Calu3 (cell line): ENCODE data around the gene SLC6A19. TPM values are rescaled to one million over a fixed set of nuclear protein-coding genes. Genes with fewer than 3 reads are reported as not detected.

Experiments used
- BruUV-seq: library from RNA; stranded (reverse); fragments of 400-500 nt; replicated peaks from 2 replicates; lab custom pipeline; 2021; lab: Mats Ljungman, UMichigan
- CTCF ChIA-PET: fragments of 300-600 bp; sonication (Branson Sonifier 250); formaldehyde crosslinking; loops from one replicate; lab custom pipeline; 2022; ENCODE audit warnings: antibody characterized with exemption; lab: Charles Lee
- DNase-seq: peaks from one replicate; pipeline ENCODE4 v3.0.0; 2022
- H3K27ac Mint-ChIP-seq: one replicate; pipeline ENCODE4 v1.8.0; 2022; ENCODE audit warnings: mixed read lengths; ENCODE audit not compliant: unreplicated experiment
- H3K27me3 Mint-ChIP-seq: one replicate; pipeline ENCODE4 v1.8.0; 2022; ENCODE audit warnings: mixed read lengths; ENCODE audit not compliant: unreplicated experiment
- H3K36me3 Mint-ChIP-seq: one replicate; pipeline ENCODE4 v1.8.0; 2022; ENCODE audit warnings: mild to moderate bottlenecking, moderate library complexity, mixed read lengths; ENCODE audit not compliant: insufficient read depth, unreplicated experiment
- H3K4me1 Mint-ChIP-seq: one replicate; pipeline ENCODE4 v1.8.0; 2022; ENCODE audit warnings: mild to moderate bottlenecking, low read depth, mixed read lengths; ENCODE audit not compliant: unreplicated experiment
- H3K4me3 Mint-ChIP-seq: one replicate; pipeline ENCODE4 v1.8.0; 2022; ENCODE audit warnings: mild to moderate bottlenecking, low read depth, moderate library complexity, mixed read lengths; ENCODE audit not compliant: unreplicated experiment
- H3K9me3 Mint-ChIP-seq: one replicate; pipeline ENCODE4 v1.8.0; 2022; ENCODE audit warnings: low read depth, mixed read lengths; ENCODE audit not compliant: unreplicated experiment
- CTCF ChIP-seq: fragments of 200-600 bp; IDR thresholded peaks from one replicate; pipeline ENCODE4 v1.8.0; 2022; ENCODE audit warnings: antibody characterized with exemption; ENCODE audit not compliant: unreplicated experiment
- intact Hi-C: fragments of 100-400 bp; cut with micrococcal nuclease; formaldehyde crosslinking; loops from one replicate; pipeline ENCODE4 v1.10.0; 2022; ENCODE audit not compliant: unreplicated experiment
- total RNA-seq: library from RNA; stranded (reverse); gene quantifications from 2 replicates; pipeline ENCODE4 v1.2.3, GENCODE V29; 2022

SLC6A19 gene
- total RNA-seq, 1 experiment from 2014 or later = not detected

- H3K4me3 Mint-ChIP-seq = no peak overlapping the region
- intact Hi-C loops = no loop called here
These were observed 12.9 kb upstream of the SLC6A19 start for GRCh38 chr5:1188464-1188863.

GRCh38 chr5:1189269-1189668 lies 12.1 kb upstream of the SLC6A19 start:
- BruUV-seq = no TSS peak
- no peak for TF ChIP-seq CTCF
- H3K27ac Mint-ChIP-seq = no peak overlapping the region
- H3K4me3 Mint-ChIP-seq = no peak overlapping the region
- peaks cover 11% of the 10 kb centered on the region for H3K4me1 Mint-ChIP-seq
- DNase-seq = no peak
- H3K36me3 Mint-ChIP-seq = no peaks in the 10 kb centered on the region
- peaks cover 71% of the 10 kb centered on the region for H3K27me3 Mint-ChIP-seq
- intact Hi-C loops = no loop called here
- H3K9me3 Mint-ChIP-seq = no peaks in the 10 kb centered on the region
- CTCF ChIA-PET = interaction anchor here (0.6 kb wide), 1 partner anchor 99 kb away, joined by 5 read pairs; no protein-coding TSS in a partner anchor

More at GRCh38 chr5:1188464-1188863, 12.9 kb upstream of the SLC6A19 start:
- Mint-ChIP-seq H3K36me3 (no peaks in the 10 kb centered on the region), H3K4me1 (peaks cover 11% of the 10 kb centered on the region), H3K27ac (no peak overlapping the region), H3K27me3 (peaks cover 71% of the 10 kb centered on the region), H3K9me3 (no peaks in the 10 kb centered on the region)
- no TSS peak for BruUV-seq
- TF ChIP-seq CTCF = no peak
- CTCF ChIA-PET = interaction anchor here (0.6 kb wide), 1 partner anchor 100 kb away, joined by 5 read pairs; no protein-coding TSS in a partner anchor
- DNase-seq = no peak

DNA sequence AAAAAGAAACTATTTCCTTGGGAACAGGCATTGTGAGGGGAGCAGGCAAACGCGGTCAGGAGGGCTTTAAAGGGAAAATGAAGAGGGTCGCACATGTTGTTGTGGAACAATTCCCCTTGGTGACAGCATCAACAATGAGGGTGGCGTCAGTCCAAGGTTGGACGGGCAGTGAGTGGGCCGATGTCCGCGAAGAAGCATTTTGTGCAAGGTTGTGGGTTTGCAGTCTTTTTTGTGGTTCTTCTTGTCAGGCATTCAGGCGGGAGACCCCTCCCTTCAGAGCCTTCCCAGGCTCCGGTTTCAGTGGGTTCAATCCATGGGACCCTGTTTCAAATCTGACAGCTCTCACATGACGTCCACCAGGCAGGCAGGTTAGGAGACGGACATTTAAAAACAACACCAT lies 11.1 kb upstream of the SLC6A19 start:
- H3K27me3 Mint-ChIP-seq = peaks cover 71% of the 10 kb centered on the region
- CTCF ChIA-PET = interaction anchor here (0.7 kb wide), 1 partner anchor 40 kb away, joined by 3 read pairs; no protein-coding TSS in a partner anchor
- no peak for TF ChIP-seq CTCF

DNA sequence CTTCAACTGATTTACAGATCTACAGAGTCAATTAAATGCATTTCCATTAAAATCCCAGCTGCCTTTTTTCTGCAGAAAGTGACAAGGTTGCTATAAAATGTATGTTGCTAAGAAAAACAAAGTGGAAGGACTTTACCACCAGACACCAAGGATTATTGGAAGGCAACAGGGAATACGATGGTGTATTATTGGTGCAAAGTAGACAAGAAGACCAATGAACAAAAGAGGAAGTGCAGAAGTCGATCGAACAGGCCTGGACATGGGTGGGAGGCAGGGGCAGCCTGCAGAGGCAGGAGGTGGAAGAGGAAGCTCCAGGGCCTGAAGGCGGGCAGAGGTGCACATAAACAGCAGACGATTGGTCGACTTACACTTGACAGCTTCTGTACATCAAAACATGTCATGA lies 10.6 kb upstream of the SLC6A19 start:
- Mint-ChIP-seq H3K27me3 (peaks cover 65% of the 10 kb centered on the region), H3K9me3 (no peaks in the 10 kb centered on the region), H3K27ac (no peak overlapping the region), H3K36me3 (no peaks in the 10 kb centered on the region), H3K4me1 (peaks cover 8% of the 10 kb centered on the region), H3K4me3 (no peak overlapping the region)
- TF ChIP-seq CTCF = no peak
- no peak for DNase-seq
- intact Hi-C loops = no loop called here
- CTCF ChIA-PET = no interaction called here
- BruUV-seq = no TSS peak

More for the DNA sequence above, 11.1 kb upstream of the SLC6A19 start:
- no peak for DNase-seq
- intact Hi-C loops = no loop called here
- no TSS peak for BruUV-seq
- no peak overlapping the region for H3K27ac Mint-ChIP-seq
- H3K9me3 Mint-ChIP-seq = no peaks in the 10 kb centered on the region
- no peaks in the 10 kb centered on the region for H3K36me3 Mint-ChIP-seq
- peaks cover 11% of the 10 kb centered on the region for H3K4me1 Mint-ChIP-seq
- no peak overlapping the region for H3K4me3 Mint-ChIP-seq
